Neural cell (in vitro differentiated cells): ENCODE data around the gene ZNF33B. TPM values are rescaled to one million over a fixed set of nuclear protein-coding genes. Genes with fewer than 3 reads are reported as not detected.

Experiments used
- H2AFZ ChIP-seq: fragments of 200-600, 300-800 bp; sonication (generic), shearing (Covaris generic); 2 replicates; pipeline ENCODE4 v1.6.0; 2014; ENCODE audit warnings: low read depth, mild to moderate bottlenecking, antibody characterized with exemption, low read length, moderate library complexity
- H3F3A ChIP-seq: fragments of 200-600 bp; shearing (Covaris generic); 2 replicates; pipeline ENCODE4 v1.6.1; 2016; ENCODE audit warnings: mild to moderate bottlenecking, moderate library complexity, mixed read lengths, antibody characterized with exemption, low read length; ENCODE audit not compliant: insufficient read depth, poor library complexity, severe bottlenecking
- H3K27ac ChIP-seq: fragments of 200-600, 300-800 bp; sonication (generic), shearing (Covaris generic); 2 replicates; pipeline ENCODE4 v1.5.1; 2014; ENCODE audit warnings: mild to moderate bottlenecking, low read length, moderate library complexity
- H3K27me3 ChIP-seq: fragments of 300-800, 200-600 bp; sonication (generic), shearing (Covaris generic); 2 replicates; pipeline ENCODE4 v1.6.0; 2014; ENCODE audit warnings: mild to moderate bottlenecking, low read depth, low read length, moderate library complexity; ENCODE audit not compliant: insufficient read depth
- H3K36me3 ChIP-seq: fragments of 300-800, 200-600 bp; sonication (generic), shearing (Covaris generic); 2 replicates; pipeline ENCODE4 v1.5.1; 2014; ENCODE audit warnings: mild to moderate bottlenecking, antibody characterized with exemption, low read length, moderate library complexity; ENCODE audit not compliant: insufficient read depth
- H3K4me2 ChIP-seq: fragments of 300-800, 200-600 bp; sonication (generic), shearing (Covaris generic); 2 replicates; pipeline ENCODE4 v1.6.0; 2014; ENCODE audit warnings: mild to moderate bottlenecking, low read length
- H3K4me3 ChIP-seq: fragments of 300-800, 200-600 bp; sonication (generic), shearing (Covaris generic); 2 replicates; pipeline ENCODE4 v1.5.1; 2014; ENCODE audit warnings: mild to moderate bottlenecking, low read length, moderate library complexity
- H3K79me2 ChIP-seq: fragments of 200-600 bp; shearing (Covaris generic); replicated peaks from 2 replicates; pipeline ENCODE4 v1.6.0; 2014; ENCODE audit warnings: mild to moderate bottlenecking, low read length, moderate library complexity; ENCODE audit not compliant: insufficient read depth
- H3K9ac ChIP-seq: fragments of 300-800, 200-600 bp; sonication (generic), shearing (Covaris generic); 2 replicates; pipeline ENCODE4 v1.6.1; 2016; ENCODE audit warnings: mild to moderate bottlenecking, low read length, mixed read lengths
- H3K9me2 ChIP-seq: fragments of 200-600 bp; shearing (Covaris generic); 2 replicates; pipeline ENCODE4 v1.6.1; 2016; ENCODE audit warnings: mild to moderate bottlenecking, low read length, mixed read lengths; ENCODE audit not compliant: insufficient read depth
- H3K9me3 ChIP-seq: fragments of 200-600, 300-800 bp; sonication (generic), shearing (Covaris generic); 2 replicates; pipeline ENCODE4 v1.6.1; 2016; ENCODE audit warnings: mild to moderate bottlenecking, mixed run types, low read length, moderate library complexity, mixed read lengths
- H4K20me1 ChIP-seq: fragments of 200-600 bp; shearing (Covaris generic); 2 replicates; pipeline ENCODE4 v1.6.1; 2016; ENCODE audit warnings: mild to moderate bottlenecking, mixed run types; ENCODE audit not compliant: insufficient read depth
- EP300 ChIP-seq: fragments of 450-650 bp; conservative IDR thresholded peaks from 2 replicates; pipeline ENCODE4 v1.6.1; 2014; ENCODE audit warnings: antibody characterized with exemption, mild to moderate bottlenecking, moderate library complexity; ENCODE audit not compliant: poor library complexity, severe bottlenecking
- EZH2 ChIP-seq: fragments of 200-600, 300-800 bp; shearing (Covaris generic), sonication (generic); IDR thresholded peaks from 2 replicates; pipeline ENCODE4 v1.6.1; 2014; ENCODE audit warnings: antibody characterized with exemption, low read length, borderline replicate concordance, mild to moderate bottlenecking; ENCODE audit not compliant: insufficient read depth, poor library complexity, severe bottlenecking
- MXI1 ChIP-seq: fragments of 450-650 bp; conservative IDR thresholded peaks from 2 replicates; pipeline ENCODE4 v1.6.1; 2014; ENCODE audit warnings: antibody characterized with exemption, mild to moderate bottlenecking; ENCODE audit not compliant: poor library complexity, severe bottlenecking
- POLR2AphosphoS5 ChIP-seq: IDR thresholded peaks from 2 replicates; pipeline ENCODE4 v1.6.1; 2012
- RAD21 ChIP-seq: fragments of 450-650 bp; conservative IDR thresholded peaks from 2 replicates; pipeline ENCODE4 v1.6.1; 2014; ENCODE audit warnings: antibody characterized with exemption, mild to moderate bottlenecking, moderate library complexity
- REST ChIP-seq: IDR thresholded peaks from 2 replicates; pipeline ENCODE4 v1.6.1; 2012; ENCODE audit warnings: borderline replicate concordance
- SMC3 ChIP-seq: fragments of 450-650 bp; conservative IDR thresholded peaks from 2 replicates; pipeline ENCODE4 v1.6.1; 2014; ENCODE audit warnings: antibody characterized with exemption, mild to moderate bottlenecking, moderate library complexity; ENCODE audit not compliant: poor library complexity
- TAF1 ChIP-seq: IDR thresholded peaks from 2 replicates; pipeline ENCODE4 v1.6.1; 2012; ENCODE audit warnings: low read depth
- polyA plus RNA-seq: library from polyadenylated mRNA; depleted of rRNA; stranded (reverse); fragments of >200 nt; gene quantifications from 2 replicates; pipeline ENCODE4 v1.2.3, GENCODE V29; 2014
- TF ChIP-seq, protein P1 (sequence below): fragments of 450-650 bp; IDR thresholded peaks from 2 replicates; pipeline ENCODE4 v1.5.1; 2014; ENCODE audit warnings: antibody characterized with exemption, mild to moderate bottlenecking, moderate library complexity; ENCODE audit not compliant: poor library complexity, severe bottlenecking

Gene ZNF33B
- polyA plus RNA-seq, 1 donor from 2014 or later, result 50.0 TPM

DNA sequence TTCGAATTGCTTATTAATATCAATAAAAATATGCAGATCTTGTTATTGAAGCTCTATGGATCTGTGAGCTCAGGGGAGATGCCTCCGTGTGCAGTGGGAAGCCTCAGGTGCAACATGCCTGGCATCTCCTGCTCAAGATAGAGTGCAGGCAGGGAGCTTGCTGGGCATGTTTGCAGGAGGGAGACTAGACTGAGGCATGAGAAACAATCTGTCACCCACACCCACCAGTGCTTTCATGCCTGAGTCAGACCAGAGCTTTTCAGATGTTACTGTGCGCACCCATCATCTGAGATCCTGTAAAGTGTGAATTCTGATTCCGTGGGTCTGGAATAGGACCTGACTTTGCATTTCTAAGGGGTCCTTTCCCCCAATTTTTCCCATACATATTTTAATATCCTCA lies 62.0 kb downstream of the ZNF33B start:
- Histone ChIP-seq H3K27me3 (no peaks in the 10 kb centered on the region), H3K79me2 (no peaks in the 10 kb centered on the region), H3K9ac (no peak overlapping the region), H4K20me1 (no peaks in the 10 kb centered on the region), H3K27ac (no peak overlapping the region), H3K4me3 (no peak overlapping the region), H3K9me3 (no peaks in the 10 kb centered on the region), H3F3A (no peaks in the 10 kb centered on the region), H3K36me3 (no peaks in the 10 kb centered on the region), H3K9me2 (no peaks in the 10 kb centered on the region), H2AFZ (no peak overlapping the region), H3K4me2 (no peak overlapping the region)
- TF ChIP-seq EZH2, result no peak

DNA sequence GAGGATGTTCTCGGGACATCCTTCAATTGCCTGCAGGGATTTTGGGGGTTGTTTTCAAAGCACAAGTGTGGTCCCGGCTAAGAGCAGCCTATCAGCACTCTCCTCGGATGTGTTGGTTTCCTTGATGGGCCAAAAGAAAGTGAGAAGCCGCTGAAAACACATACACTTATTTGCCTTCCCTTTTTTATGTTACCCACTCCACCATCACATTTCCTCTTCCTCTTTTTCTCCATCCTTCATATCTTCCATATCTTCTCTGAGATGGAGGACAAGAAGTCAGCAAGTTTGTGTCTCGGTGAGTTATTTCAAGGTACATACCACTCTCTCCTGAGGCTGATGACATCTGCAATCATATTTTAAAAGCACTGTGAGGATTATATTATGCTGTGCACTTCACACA lies 64.0 kb downstream of the ZNF33B start:
- no peak overlapping the region for H3K9ac ChIP-seq
- H2AFZ ChIP-seq, result no peak overlapping the region
- H3K36me3 ChIP-seq, result no peaks in the 10 kb centered on the region
- H3K27ac ChIP-seq, result no peak overlapping the region
- H3K79me2 ChIP-seq, result no peaks in the 10 kb centered on the region
- no peaks in the 10 kb centered on the region for H3K27me3 ChIP-seq
- H3F3A ChIP-seq, result no peaks in the 10 kb centered on the region
- H3K4me2 ChIP-seq, result no peak overlapping the region
- no peak for TF ChIP-seq MXI1
- no peak for TF ChIP-seq RAD21
- no peak for TF ChIP-seq REST
- no peak for TF ChIP-seq EZH2
- TF ChIP-seq EP300, result no peak
- TF ChIP-seq, protein P1, sequence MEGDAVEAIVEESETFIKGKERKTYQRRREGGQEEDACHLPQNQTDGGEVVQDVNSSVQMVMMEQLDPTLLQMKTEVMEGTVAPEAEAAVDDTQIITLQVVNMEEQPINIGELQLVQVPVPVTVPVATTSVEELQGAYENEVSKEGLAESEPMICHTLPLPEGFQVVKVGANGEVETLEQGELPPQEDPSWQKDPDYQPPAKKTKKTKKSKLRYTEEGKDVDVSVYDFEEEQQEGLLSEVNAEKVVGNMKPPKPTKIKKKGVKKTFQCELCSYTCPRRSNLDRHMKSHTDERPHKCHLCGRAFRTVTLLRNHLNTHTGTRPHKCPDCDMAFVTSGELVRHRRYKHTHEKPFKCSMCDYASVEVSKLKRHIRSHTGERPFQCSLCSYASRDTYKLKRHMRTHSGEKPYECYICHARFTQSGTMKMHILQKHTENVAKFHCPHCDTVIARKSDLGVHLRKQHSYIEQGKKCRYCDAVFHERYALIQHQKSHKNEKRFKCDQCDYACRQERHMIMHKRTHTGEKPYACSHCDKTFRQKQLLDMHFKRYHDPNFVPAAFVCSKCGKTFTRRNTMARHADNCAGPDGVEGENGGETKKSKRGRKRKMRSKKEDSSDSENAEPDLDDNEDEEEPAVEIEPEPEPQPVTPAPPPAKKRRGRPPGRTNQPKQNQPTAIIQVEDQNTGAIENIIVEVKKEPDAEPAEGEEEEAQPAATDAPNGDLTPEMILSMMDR, result no peak
- TF ChIP-seq POLR2AphosphoS5, result no peak
- no peak for TF ChIP-seq SMC3
- no peak for TF ChIP-seq TAF1
- no peak overlapping the region for H3K4me3 ChIP-seq
- H3K9me2 ChIP-seq, result no peaks in the 10 kb centered on the region
- H4K20me1 ChIP-seq, result no peaks in the 10 kb centered on the region
- H3K9me3 ChIP-seq, result no peaks in the 10 kb centered on the region

GRCh38 chr10:42556931-42557330 lies 81.4 kb downstream of the ZNF33B start:
- Histone ChIP-seq H2AFZ (no peak overlapping the region), H3K9ac (no peak overlapping the region), H3K9me3 (no peaks in the 10 kb centered on the region), H4K20me1 (no peaks in the 10 kb centered on the region), H3K4me2 (no peak overlapping the region), H3K27me3 (no peaks in the 10 kb centered on the region), H3K4me3 (no peak overlapping the region), H3K36me3 (no peaks in the 10 kb centered on the region), H3K9me2 (no peaks in the 10 kb centered on the region), H3K27ac (no peak overlapping the region), H3F3A (no peaks in the 10 kb centered on the region), H3K79me2 (no peaks in the 10 kb centered on the region)
- TF ChIP-seq EZH2, result no peak
- TF ChIP-seq TAF1, result no peak
- TF ChIP-seq RAD21, result no peak
- no peak for TF ChIP-seq EP300
- no peak for TF ChIP-seq SMC3
- TF ChIP-seq, protein P1, result no peak
- no peak for TF ChIP-seq REST
- no peak for TF ChIP-seq POLR2AphosphoS5
- no peak for TF ChIP-seq MXI1
